T-cell (primary cell): ENCODE results near the gene ACACA. TPM values are rescaled to one million over a fixed set of nuclear protein-coding genes. Genes with fewer than 3 reads are reported as not detected.

ENCODE experiments used
- ATAC-seq, 4 experiments: fragments of 200-7000 bp in 3 of 4; fragments of 150-1000 bp in 1 of 4; cut with Tn5 transposase; replicated peaks in 1 of 4; 1 replicate in 3 of 4; 2 replicates in 1 of 4; pipeline ENCODE4 v1.10.0; 2021; ENCODE audit warnings: moderate library complexity in 3 of 4, mild to moderate bottlenecking in 2 of 4, moderate number of reproducible peaks in 1 of 4
- CTCF ChIA-PET, 2 donors: fragments of 300-600 bp; sonication (Branson Sonifier 250); formaldehyde crosslinking; loops; one replicate each; lab custom pipeline; 2022; ENCODE audit warnings: antibody characterized with exemption in 2 of 2; lab: Charles Lee
- POLR2A ChIA-PET, 2 donors: fragments of 300-600 bp; sonication (Branson Sonifier 250); formaldehyde crosslinking; loops; one replicate each; lab custom pipeline; 2022; ENCODE audit warnings: antibody characterized with exemption in 2 of 2; lab: Charles Lee
- DNase-seq, 35 experiments: peaks; one replicate each; pipeline versions ENCODE4 v3.0.0 to v3.0.0-alpha.2; 2013 to 2023
- H3K27ac ChIP-seq: one replicate; pipeline ENCODE4 v1.5.1; 2013; ENCODE audit warnings: low read length
- H3K27me3 ChIP-seq, 2 experiments: replicated peaks in 1 of 2; 1 replicate in 1 of 2; 2 replicates in 1 of 2; pipeline versions ENCODE4 v1.6.1 to v1.7.0; 2013; ENCODE audit warnings: low read length in 1 of 2, mixed read lengths in 1 of 2; ENCODE audit not compliant: control insufficient read depth in 2 of 2, insufficient read depth in 2 of 2; ENCODE audit errors: extremely low read depth in 1 of 2
- H3K36me3 ChIP-seq, 2 donors: 1 replicate in 1 of 2; 2 replicates in 1 of 2; pipeline versions ENCODE4 v1.6.1 to v1.7.0; 2013; ENCODE audit warnings: low read length in 1 of 2; ENCODE audit not compliant: control insufficient read depth in 2 of 2, insufficient read depth in 1 of 2; ENCODE audit errors: extremely low read depth in 1 of 2
- H3K4me1 ChIP-seq, 2 experiments: 1 replicate in 1 of 2; 2 replicates in 1 of 2; pipeline versions ENCODE4 v1.6.1 to v1.7.0; 2013; ENCODE audit warnings: low read length in 2 of 2, mixed read lengths in 1 of 2; ENCODE audit not compliant: insufficient read depth in 2 of 2, control insufficient read depth in 1 of 2; ENCODE audit errors: extremely low read depth in 1 of 2
- H3K4me3 ChIP-seq, 2 donors: 1 replicate in 1 of 2; 2 replicates in 1 of 2; pipeline versions ENCODE4 v1.5.1 to v1.7.0; 2013; ENCODE audit warnings: mild to moderate bottlenecking in 2 of 2, low read length in 1 of 2, moderate library complexity in 1 of 2; ENCODE audit not compliant: control insufficient read depth in 1 of 2; ENCODE audit errors: extremely low read depth in 1 of 2
- H3K9me3 ChIP-seq: 2 replicates; pipeline ENCODE4 v1.7.0; 2013
- H3K27ac Mint-ChIP-seq, 2 donors: one replicate each; pipeline ENCODE4 v1.8.0; 2020 to 2021; ENCODE audit warnings: mild to moderate bottlenecking in 2 of 2, mixed read lengths in 2 of 2
- H3K27me3 Mint-ChIP-seq, 2 donors: one replicate each; pipeline ENCODE4 v1.8.0; 2021 to 2022; ENCODE audit warnings: mixed read lengths in 2 of 2
- H3K36me3 Mint-ChIP-seq: one replicate; pipeline ENCODE4 v1.8.0; 2021; ENCODE audit warnings: mixed read lengths
- H3K4me1 Mint-ChIP-seq, 3 donors: one replicate each; pipeline ENCODE4 v1.8.0; 2020 to 2022; ENCODE audit warnings: mixed read lengths in 3 of 3, mild to moderate bottlenecking in 1 of 3
- H3K4me3 Mint-ChIP-seq, 3 donors: one replicate each; pipeline ENCODE4 v1.8.0; 2020 to 2022; ENCODE audit warnings: mild to moderate bottlenecking in 3 of 3, mixed read lengths in 3 of 3, moderate library complexity in 3 of 3
- H3K9me3 Mint-ChIP-seq, 3 donors: one replicate each; pipeline ENCODE4 v1.8.0; 2020 to 2022; ENCODE audit warnings: mixed read lengths in 3 of 3
- WGBS: methylation state at CpG from one replicate; pipeline ENCODE4 v1.1.5; 2013; ENCODE audit warnings: missing lambda C conversion rate; ENCODE audit not compliant: insufficient coverage; 5-methylcytosine and 5-hydroxymethylcytosine counted together
- total RNA-seq, 35 experiments: library from RNA in 6 of 35; stranded (reverse) in 6 of 35; fragments of 120-200 nt in 1 of 35; gene quantifications; one replicate each; pipeline versions ENCODE4 v1.2.1 to v1.2.4 and lab custom pipeline; 2013 to 2026

Gene ACACA
- total RNA-seq, 5 donors from 2014 or later (not counting 1 experiment from before 2014, with no cell fraction given): 15.9 to 30.2 (median 18.0) TPM

GRCh38 chr17:37273409-37274051 is 133.1 kb downstream of the ACACA start:
- no peaks in the 10 kb centered on the region for H3K27me3 Mint-ChIP-seq

GRCh38 chr17:37265446-37266173 is 141.0 kb downstream of the ACACA start:
- Histone ChIP-seq H3K9me3 (peaks cover 2% of the 10 kb centered on the region), H3K4me1 (no peaks in the 10 kb centered on the region), H3K36me3 (peaks cover 12 to 16% of the 10 kb centered on the region in 2 donors), H3K27ac (no peak overlapping the region), H3K27me3 (no peaks in the 10 kb centered on the region), H3K4me3 (no peak overlapping the region)
- no peak for DNase-seq
- ChIA-PET POLR2A (no interaction called here), CTCF (no interaction called here)
- Mint-ChIP-seq H3K9me3 (peaks cover 8 to 21% (median 11%) of the 10 kb centered on the region in 3 donors), H3K4me1 (no peaks in the 10 kb centered on the region), H3K4me3 (no peak overlapping the region), H3K27ac (no peak overlapping the region), H3K36me3 (peaks cover 63% of the 10 kb centered on the region), H3K27me3 (no peaks in the 10 kb centered on the region)
- no peak for ATAC-seq
- WGBS: no CpG with 5 or more reads among the region's 2 CpGs

More at GRCh38 chr17:37273409-37274051, 133.1 kb downstream of the ACACA start:
- ChIA-PET POLR2A (no interaction called here), CTCF (no interaction called here)
- no peaks in the 10 kb centered on the region for H3K9me3 Mint-ChIP-seq
- H3K27me3 ChIP-seq: no peaks in the 10 kb centered on the region
- DNase-seq (no peak), ATAC-seq (no peak)
- H3K4me3 ChIP-seq: no peak overlapping the region
- no peak overlapping the region for H3K27ac ChIP-seq
- peaks cover 50% of the 10 kb centered on the region for H3K36me3 Mint-ChIP-seq
- peaks cover 0 to 4% of the 10 kb centered on the region in 2 donors for H3K36me3 ChIP-seq
- H3K4me1 Mint-ChIP-seq: peaks cover 0 to 5% (median 3%) of the 10 kb centered on the region in 3 donors
- H3K4me3 Mint-ChIP-seq: no peak overlapping the region
- no peaks in the 10 kb centered on the region for H3K4me1 ChIP-seq
- H3K9me3 ChIP-seq: no peaks in the 10 kb centered on the region
- WGBS: 100% methylated on average over 1 of the region's 3 CpGs
- no peak overlapping the region for H3K27ac Mint-ChIP-seq

- WGBS: no CpG with 5 or more reads among the region's 1 CpG
- ATAC-seq (no peak), DNase-seq (no peak)
- Histone ChIP-seq H3K27ac (no peak overlapping the region), H3K4me3 (no peak overlapping the region), H3K27me3 (no peaks in the 10 kb centered on the region), H3K36me3 (peaks cover 12 to 19% of the 10 kb centered on the region in 2 donors), H3K4me1 (no peaks in the 10 kb centered on the region), H3K9me3 (peaks cover 2% of the 10 kb centered on the region)
- Mint-ChIP-seq H3K36me3 (peaks cover 40% of the 10 kb centered on the region), H3K4me3 (no peak overlapping the region), H3K27me3 (no peaks in the 10 kb centered on the region), H3K27ac (no peak overlapping the region), H3K4me1 (no peaks in the 10 kb centered on the region), H3K9me3 (peaks cover 0 to 9% (median 0%) of the 10 kb centered on the region in 3 donors)
- ChIA-PET CTCF (no interaction called here), POLR2A (no interaction called here)
These were observed 145.3 kb downstream of the ACACA start for GRCh38 chr17:37261286-37261685.

- ChIA-PET POLR2A (no interaction called here), CTCF (interaction anchor here in 1 of 2 donors (0.6 kb wide), 1 partner anchor 656 kb away, joined by 4 read pairs; no protein-coding TSS in a partner anchor)
- Mint-ChIP-seq H3K36me3 (peaks cover 31% of the 10 kb centered on the region), H3K9me3 (no peaks in the 10 kb centered on the region), H3K4me1 (no peaks in the 10 kb centered on the region), H3K4me3 (no peak overlapping the region), H3K27ac (no peak overlapping the region), H3K27me3 (no peaks in the 10 kb centered on the region)
- Histone ChIP-seq H3K4me3 (no peak overlapping the region), H3K4me1 (no peaks in the 10 kb centered on the region), H3K36me3 (peaks cover 0 to 8% of the 10 kb centered on the region in 2 donors), H3K9me3 (no peaks in the 10 kb centered on the region), H3K27me3 (no peaks in the 10 kb centered on the region), H3K27ac (no peak overlapping the region)
- 87% methylated on average over 3 of the region's 3 CpGs for WGBS
- DNase-seq: no peak
- ATAC-seq: no peak
These were observed 147.5 kb downstream of the ACACA start for GRCh38 chr17:37259030-37259735.

GRCh38 chr17:37256627-37257026 is 150.0 kb downstream of the ACACA start:
- no peaks in the 10 kb centered on the region for H3K4me1 ChIP-seq
- ChIA-PET CTCF (no interaction called here), POLR2A (no interaction called here)
- ATAC-seq: no peak
- no peak for DNase-seq
- Mint-ChIP-seq H3K4me3 (no peak overlapping the region), H3K36me3 (peaks cover 36% of the 10 kb centered on the region), H3K4me1 (no peaks in the 10 kb centered on the region), H3K27me3 (no peaks in the 10 kb centered on the region), H3K27ac (no peak overlapping the region), H3K9me3 (no peaks in the 10 kb centered on the region)
- H3K27me3 ChIP-seq: no peaks in the 10 kb centered on the region
- H3K36me3 ChIP-seq: peaks cover 3 to 19% of the 10 kb centered on the region in 2 donors
- H3K27ac ChIP-seq: no peak overlapping the region
- H3K9me3 ChIP-seq: no peaks in the 10 kb centered on the region
- WGBS: no CpG with 5 or more reads among the region's 1 CpG
- no peak overlapping the region for H3K4me3 ChIP-seq

- H3K36me3 ChIP-seq: peaks cover 3 to 21% of the 10 kb centered on the region in 2 donors
- 97% methylated on average over 5 of the region's 5 CpGs for WGBS
- CTCF ChIA-PET: no interaction called here
These were observed 151.2 kb downstream of the ACACA start for GRCh38 chr17:37255432-37255831.

More at GRCh38 chr17:37255432-37255831, 151.2 kb downstream of the ACACA start:
- Mint-ChIP-seq H3K9me3 (no peaks in the 10 kb centered on the region), H3K4me3 (no peak overlapping the region), H3K27me3 (no peaks in the 10 kb centered on the region), H3K4me1 (no peaks in the 10 kb centered on the region), H3K36me3 (peaks cover 40% of the 10 kb centered on the region), H3K27ac (no peak overlapping the region)
- Histone ChIP-seq H3K4me1 (no peaks in the 10 kb centered on the region), H3K9me3 (no peaks in the 10 kb centered on the region), H3K27me3 (no peaks in the 10 kb centered on the region), H3K4me3 (no peak overlapping the region), H3K27ac (no peak overlapping the region)
- no peak for ATAC-seq
- no peak for DNase-seq
- POLR2A ChIA-PET: no interaction called here
